Skeletal muscle satellite cell (primary cell): ENCODE measurements around the gene ZC3H12C.
A peak's percentile ranks its signal among the peaks of the same experiment; 100 is the strongest.
"Not testable (repeated sequence)": the region's sequence is repeated elsewhere in the genome, so short reads cannot be mapped to it uniquely, and the experiment has no call there.

Experiments used
- H3K27me3 ChIP-seq: 2 replicates; pipeline ENCODE4 v1.7.0; 2013; ENCODE audit warnings: low read length; ENCODE audit not compliant: control insufficient read depth, insufficient read depth
- H3K36me3 ChIP-seq: 2 replicates; pipeline ENCODE4 v1.7.0; 2013; ENCODE audit warnings: mild to moderate bottlenecking, control low read depth, low read length; ENCODE audit not compliant: insufficient read depth
- H3K4me1 ChIP-seq: 2 replicates; pipeline ENCODE4 v1.7.0; 2013; ENCODE audit warnings: low read length; ENCODE audit not compliant: control insufficient read depth, insufficient read depth
- H3K4me2 ChIP-seq: 2 replicates; pipeline ENCODE4 v1.7.0; 2013; ENCODE audit warnings: mild to moderate bottlenecking, low read length
- H3K4me3 ChIP-seq: 2 replicates; pipeline ENCODE4 v1.7.0; 2013; ENCODE audit warnings: low read length
- H3K9ac ChIP-seq: 2 replicates; pipeline ENCODE4 v1.7.0; 2013; ENCODE audit warnings: mild to moderate bottlenecking, low read depth, low read length, moderate library complexity
- H3K9me3 ChIP-seq: replicated peaks from 2 replicates; pipeline ENCODE4 v1.7.0; 2013; ENCODE audit warnings: mild to moderate bottlenecking, control low read depth, low read length

The ZC3H12C gene

GRCh38 chr11:110065189-110065588 is 28.0 kb upstream of the ZC3H12C start:
- no peak overlapping the region for H3K4me2 ChIP-seq
- no peaks in the 10 kb centered on the region for H3K36me3 ChIP-seq
- H3K4me1 ChIP-seq: peaks cover 25% of the 10 kb centered on the region
- H3K9ac ChIP-seq: no peak overlapping the region
- H3K27me3 ChIP-seq: no peaks in the 10 kb centered on the region
- H3K9me3 ChIP-seq: no peaks in the 10 kb centered on the region
- H3K4me3 ChIP-seq: no peak overlapping the region

GRCh38 chr11:110068001-110068400 is 25.2 kb upstream of the ZC3H12C start:
- H3K4me3 ChIP-seq, H3K4me2 ChIP-seq, H3K9ac ChIP-seq, H3K27me3 ChIP-seq, H3K9me3 ChIP-seq, H3K36me3 ChIP-seq: not testable (repeated sequence)
- H3K4me1 ChIP-seq: peaks cover 28% of the 10 kb centered on the region

DNA sequence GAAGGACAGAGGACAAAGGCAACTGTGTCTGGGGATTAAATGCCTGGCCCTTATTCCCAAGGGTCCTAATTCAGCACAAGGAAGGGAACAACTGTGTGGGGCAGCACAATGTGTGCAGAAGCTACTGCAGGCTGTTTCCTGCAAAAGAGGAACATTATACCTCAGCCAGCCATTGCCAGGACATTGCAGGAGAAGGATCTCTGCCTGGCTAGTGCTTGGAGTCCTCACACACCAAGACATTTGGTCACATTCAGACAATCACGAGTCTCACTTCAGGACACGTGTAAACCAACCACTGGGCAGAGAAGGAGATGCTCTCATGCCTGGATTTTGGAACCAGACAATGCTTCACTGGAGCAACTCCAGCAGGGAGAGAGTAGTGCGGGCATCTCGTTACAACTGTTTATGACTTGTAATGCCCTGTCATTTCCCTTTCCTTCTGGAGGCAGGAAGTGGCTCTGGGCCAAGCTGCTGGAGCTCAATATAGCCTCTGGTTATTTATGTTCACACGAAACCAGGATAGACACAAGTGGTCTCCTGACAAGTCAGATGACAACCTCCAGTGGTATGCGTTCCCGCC is 23.9 kb upstream of the ZC3H12C start:
- Histone ChIP-seq H3K4me2 (peak overlapping the region; percentile 20), H3K27me3 (no peaks in the 10 kb centered on the region), H3K36me3 (no peaks in the 10 kb centered on the region), H3K4me1 (peaks cover 28% of the 10 kb centered on the region), H3K4me3 (peak overlapping the region; percentile 32), H3K9ac (peak overlapping the region; percentile 55), H3K9me3 (no peaks in the 10 kb centered on the region)

- H3K36me3 ChIP-seq: no peaks in the 10 kb centered on the region
Measured at GRCh38 chr11:110070176-110070575, 23.0 kb upstream of the ZC3H12C start.

GRCh38 chr11:110071197-110071596 is 22.0 kb upstream of the ZC3H12C start:
- Histone ChIP-seq H3K4me1 (peaks cover 31% of the 10 kb centered on the region), H3K4me3 (no peak overlapping the region)

More at GRCh38 chr11:110070176-110070575, 23.0 kb upstream of the ZC3H12C start:
- Histone ChIP-seq H3K4me3 (no peak overlapping the region), H3K9me3 (no peaks in the 10 kb centered on the region), H3K27me3 (no peaks in the 10 kb centered on the region), H3K4me2 (no peak overlapping the region), H3K9ac (peak overlapping the region; percentile 41), H3K4me1 (peaks cover 28% of the 10 kb centered on the region)

DNA sequence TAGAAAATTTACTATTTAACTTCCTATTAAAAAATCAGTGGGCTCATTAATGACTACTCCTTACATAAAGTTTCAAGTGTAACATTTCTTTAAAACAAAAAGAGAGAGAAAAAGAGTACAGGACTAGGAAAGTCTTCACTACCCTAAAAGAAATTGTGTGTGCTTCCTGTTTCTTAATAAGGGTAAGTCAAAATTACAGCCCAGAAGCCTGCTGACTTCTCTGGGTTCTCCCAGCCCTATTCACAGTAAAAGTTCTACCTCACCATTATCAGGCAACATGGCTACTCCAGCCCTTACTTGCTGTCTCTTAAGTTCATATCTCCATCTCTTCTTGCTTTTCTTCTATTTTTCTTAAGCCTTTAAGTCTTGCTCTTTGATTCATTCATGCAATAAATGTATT is 20.3 kb upstream of the ZC3H12C start:
- Histone ChIP-seq H3K4me3 (no peak overlapping the region), H3K4me2 (no peak overlapping the region), H3K27me3 (no peaks in the 10 kb centered on the region), H3K36me3 (no peaks in the 10 kb centered on the region), H3K9me3 (no peaks in the 10 kb centered on the region), H3K9ac (no peak overlapping the region), H3K4me1 (peaks cover 47% of the 10 kb centered on the region)

More at GRCh38 chr11:110071197-110071596, 22.0 kb upstream of the ZC3H12C start:
- H3K27me3 ChIP-seq: no peaks in the 10 kb centered on the region
- H3K9ac ChIP-seq: no peak overlapping the region
- no peak overlapping the region for H3K4me2 ChIP-seq
- no peaks in the 10 kb centered on the region for H3K36me3 ChIP-seq
- no peaks in the 10 kb centered on the region for H3K9me3 ChIP-seq

- Histone ChIP-seq H3K27me3 (no peaks in the 10 kb centered on the region), H3K9ac (no peak overlapping the region), H3K4me2 (no peak overlapping the region), H3K4me1 (peaks cover 43% of the 10 kb centered on the region), H3K9me3 (peaks cover 4% of the 10 kb centered on the region), H3K4me3 (no peak overlapping the region), H3K36me3 (no peaks in the 10 kb centered on the region)
Measured at GRCh38 chr11:110074499-110074898, 18.7 kb upstream of the ZC3H12C start.

DNA sequence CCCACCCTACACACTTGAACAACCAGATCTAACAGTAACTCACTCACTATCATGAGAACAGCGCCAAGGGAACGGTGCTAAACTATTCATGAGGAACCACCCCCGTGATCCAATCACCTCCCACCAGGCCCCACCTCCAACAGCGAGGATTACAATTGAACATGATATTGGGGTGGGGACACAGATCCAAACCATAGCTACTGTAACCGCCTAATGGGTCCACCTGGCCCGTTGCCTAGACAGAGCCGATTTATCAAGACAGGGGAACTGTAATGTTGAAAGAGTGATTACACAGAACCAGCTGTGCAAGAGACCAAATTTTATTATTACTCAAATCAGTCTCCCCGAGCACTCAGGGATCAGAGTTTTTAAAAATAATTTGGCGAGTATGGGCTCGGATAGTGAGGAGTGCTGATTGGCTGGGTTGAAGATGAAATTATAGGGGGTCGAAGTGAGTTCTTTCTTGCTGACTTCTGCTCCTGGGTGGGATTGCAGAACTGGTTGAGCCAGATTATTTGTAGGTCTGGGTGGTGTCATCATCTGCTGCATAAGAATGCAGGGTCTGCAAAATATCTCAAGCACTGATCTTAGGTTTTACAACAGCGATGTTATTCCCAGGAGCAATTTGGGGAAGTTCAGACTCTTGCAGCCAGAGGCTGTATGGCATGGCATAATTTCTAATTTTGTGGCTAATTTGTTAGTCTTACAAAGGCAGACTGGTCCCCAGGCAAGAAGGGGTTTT is 17.9 kb upstream of the ZC3H12C start:
- Histone ChIP-seq H3K36me3 (no peaks in the 10 kb centered on the region), H3K27me3 (no peaks in the 10 kb centered on the region), H3K4me3 (no peak overlapping the region), H3K4me1 (peaks cover 35% of the 10 kb centered on the region), H3K9me3 (peaks cover 4% of the 10 kb centered on the region), H3K4me2 (no peak overlapping the region), H3K9ac (no peak overlapping the region)

GRCh38 chr11:110075847-110076208 is 17.4 kb upstream of the ZC3H12C start:
- Histone ChIP-seq H3K4me2 (no peak overlapping the region), H3K4me1 (peaks cover 30% of the 10 kb centered on the region), H3K4me3 (no peak overlapping the region), H3K36me3 (no peaks in the 10 kb centered on the region), H3K9ac (no peak overlapping the region), H3K9me3 (peaks cover 4% of the 10 kb centered on the region), H3K27me3 (no peaks in the 10 kb centered on the region)

- peaks cover 24% of the 10 kb centered on the region for H3K4me1 ChIP-seq
- no peak overlapping the region for H3K9ac ChIP-seq
- H3K4me2 ChIP-seq: no peak overlapping the region
Measured at GRCh38 chr11:110076371-110076965, 16.7 kb upstream of the ZC3H12C start.

DNA sequence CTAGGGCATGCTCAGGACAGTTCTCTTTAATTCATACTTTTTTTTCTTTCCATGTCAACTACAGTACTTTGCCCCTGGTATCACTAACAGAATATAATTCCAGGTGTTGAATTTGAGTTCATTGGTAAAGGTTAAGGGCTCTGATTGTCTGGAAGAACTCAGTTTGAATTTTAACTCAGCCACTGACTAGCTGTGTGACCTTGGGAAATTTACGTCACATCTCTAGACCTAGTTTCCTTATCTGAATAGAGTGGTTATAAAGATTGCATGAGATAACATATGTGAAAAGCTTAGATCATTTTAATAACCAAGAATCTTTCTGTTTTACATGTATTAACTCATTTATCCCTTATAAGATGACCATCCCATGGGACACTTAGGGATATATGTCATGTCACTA is 15.8 kb upstream of the ZC3H12C start:
- peak overlapping the region; percentile 74 for H3K4me2 ChIP-seq
- no peaks in the 10 kb centered on the region for H3K36me3 ChIP-seq
- peaks cover 4% of the 10 kb centered on the region for H3K9me3 ChIP-seq
- H3K4me1 ChIP-seq: peaks cover 24% of the 10 kb centered on the region
- peak overlapping the region; percentile 17 for H3K9ac ChIP-seq
- peak overlapping the region; percentile 43 for H3K4me3 ChIP-seq
- H3K27me3 ChIP-seq: no peaks in the 10 kb centered on the region

More at GRCh38 chr11:110076371-110076965, 16.7 kb upstream of the ZC3H12C start:
- Histone ChIP-seq H3K27me3 (no peaks in the 10 kb centered on the region), H3K9me3 (peaks cover 4% of the 10 kb centered on the region), H3K36me3 (no peaks in the 10 kb centered on the region), H3K4me3 (no peak overlapping the region)
